ENCODE data around the gene FBXW2. TPM values are rescaled to one million over a fixed set of nuclear protein-coding genes. Genes with fewer than 3 reads are reported as not detected.
A peak's percentile ranks its signal among the peaks of the same experiment; 100 is the strongest.
"Not testable (repeated sequence)": the region's sequence is repeated elsewhere in the genome, so short reads cannot be mapped to it uniquely, and the experiment has no call there.

Gene FBXW2
- total RNA-seq, 2 experiments from 2014 or later = 90.0 to 90.9 TPM

- ChIA-PET POLR2A (no interaction called here), CTCF (no interaction called here)
- Mint-ChIP-seq H3K9me3 (ENCODE audit: insufficient read depth) (peaks cover 9% of the 10 kb centered on the region), H3K36me3 (ENCODE audit: low read depth) (peaks cover 52% of the 10 kb centered on the region), H3K4me3 (no peak overlapping the region), H3K27me3 (ENCODE audit: low read depth) (no peaks in the 10 kb centered on the region), H3K4me1 (ENCODE audit: low read depth) (no peaks in the 10 kb centered on the region), H3K27ac (no peak overlapping the region)
- no peak for DNase-seq
- ATAC-seq = no peak
Measured at GRCh38 chr9:120815075-120815474, 21.9 kb upstream of the FBXW2 start.

DNA sequence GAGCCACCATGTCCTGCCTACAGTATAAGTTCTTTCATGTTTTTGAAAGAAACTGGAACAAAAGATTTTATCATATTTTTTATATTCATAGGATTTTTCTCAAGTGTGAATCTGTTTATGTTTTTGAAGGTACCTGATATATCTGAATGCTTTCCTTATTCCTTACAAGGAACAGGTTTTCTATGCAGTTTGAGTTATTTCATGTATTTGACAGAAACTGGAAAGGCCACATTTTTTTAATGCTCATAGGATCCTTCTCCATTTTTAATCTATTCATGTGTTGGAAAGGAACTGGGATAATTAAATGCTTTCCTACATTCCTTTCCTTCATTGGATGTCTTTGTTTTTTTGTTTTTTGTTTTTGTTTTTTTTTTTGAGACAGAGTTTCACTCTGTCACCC, 15.7 kb upstream of the FBXW2 start:
- H3K36me3 Mint-ChIP-seq (ENCODE audit: low read depth) = peaks cover 44% of the 10 kb centered on the region
- CTCF ChIA-PET = no interaction called here
- no peaks in the 10 kb centered on the region for H3K27me3 Mint-ChIP-seq (ENCODE audit: low read depth)
- H3K9me3 Mint-ChIP-seq (ENCODE audit: insufficient read depth) = peaks cover 53% of the 10 kb centered on the region
- no peaks in the 10 kb centered on the region for H3K4me1 Mint-ChIP-seq (ENCODE audit: low read depth)
- ATAC-seq (no peak), DNase-seq (no peak)
- H3K4me3 Mint-ChIP-seq = no peak overlapping the region
- H3K27ac Mint-ChIP-seq = no peak overlapping the region
- POLR2A ChIA-PET = no interaction called here

- ATAC-seq (no peak), DNase-seq (no peak)
- no peak overlapping the region for H3K4me3 Mint-ChIP-seq
- ChIA-PET POLR2A (no interaction called here), CTCF (no interaction called here)
- H3K36me3 Mint-ChIP-seq (ENCODE audit: low read depth) = peaks cover 44% of the 10 kb centered on the region
- no peaks in the 10 kb centered on the region for H3K27me3 Mint-ChIP-seq (ENCODE audit: low read depth)
- no peaks in the 10 kb centered on the region for H3K4me1 Mint-ChIP-seq (ENCODE audit: low read depth)
- H3K27ac Mint-ChIP-seq = no peak overlapping the region
- peaks cover 55% of the 10 kb centered on the region for H3K9me3 Mint-ChIP-seq (ENCODE audit: insufficient read depth)
Measured at GRCh38 chr9:120807607-120808379, 14.6 kb upstream of the FBXW2 start.

DNA sequence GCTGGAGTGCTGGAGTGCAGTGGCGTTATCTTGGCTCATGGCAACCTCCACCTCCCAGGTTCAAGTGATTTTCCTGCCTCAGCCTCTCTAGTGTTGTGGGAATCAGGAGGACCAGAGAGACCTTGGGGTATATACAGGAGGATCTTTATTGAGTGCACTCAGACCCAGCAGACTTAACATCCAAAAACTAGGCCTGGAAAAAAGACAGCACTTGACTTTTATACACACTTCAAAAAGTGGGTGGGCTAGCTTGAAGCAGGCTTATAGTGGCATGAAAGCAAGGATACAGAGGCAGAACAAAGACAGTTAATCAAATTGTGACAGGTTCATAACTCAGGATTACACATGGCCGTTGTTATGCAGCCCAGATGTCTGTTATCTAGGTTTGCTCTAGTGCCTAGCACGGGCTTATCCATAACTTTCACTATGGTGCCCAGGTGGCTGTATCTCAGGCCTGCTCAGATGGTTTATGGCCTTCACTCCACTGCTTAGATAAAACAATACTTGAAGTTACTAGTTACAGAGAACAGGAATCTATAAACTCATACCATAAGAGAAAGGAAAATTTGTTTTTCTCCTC, 11.7 kb upstream of the FBXW2 start:
- DNase-seq = not testable (repeated sequence)
- H3K9me3 Mint-ChIP-seq (ENCODE audit: insufficient read depth) = peaks cover 46% of the 10 kb centered on the region

GRCh38 chr9:120801441-120801840, 8.2 kb upstream of the FBXW2 start:
- peaks cover 4% of the 10 kb centered on the region for H3K4me1 Mint-ChIP-seq (ENCODE audit: low read depth)
- DNase-seq (no peak), ATAC-seq (no peak)
- no peak overlapping the region for H3K27ac Mint-ChIP-seq
- peaks cover 14% of the 10 kb centered on the region for H3K36me3 Mint-ChIP-seq (ENCODE audit: low read depth)
- H3K9me3 Mint-ChIP-seq (ENCODE audit: insufficient read depth) = peaks cover 20% of the 10 kb centered on the region
- no peak overlapping the region for H3K4me3 Mint-ChIP-seq
- ChIA-PET CTCF (interaction anchor here (0.7 kb wide), 1 partner anchor 11 kb away, joined by 3 read pairs; no protein-coding TSS in a partner anchor), POLR2A (interaction anchor here (0.6 to 1.0 kb wide), 2 partner anchors 9 to 356 kb away, joined by 3 to 8 read pairs; partner anchors contain the start of gene FBXW2)
- H3K27me3 Mint-ChIP-seq (ENCODE audit: low read depth) = no peaks in the 10 kb centered on the region

More for the DNA sequence above, 11.7 kb upstream of the FBXW2 start:
- H3K27me3 Mint-ChIP-seq (ENCODE audit: low read depth); ATAC-seq; H3K4me1 Mint-ChIP-seq (ENCODE audit: low read depth); POLR2A ChIA-PET; H3K4me3 Mint-ChIP-seq; H3K27ac Mint-ChIP-seq: not testable (repeated sequence)
- CTCF ChIA-PET = interaction anchor here (1.0 kb wide), 1 partner anchor 12 kb away, joined by 4 read pairs; the partner anchor contains the start of gene FBXW2
- peaks cover 34% of the 10 kb centered on the region for H3K36me3 Mint-ChIP-seq (ENCODE audit: low read depth)

DNA sequence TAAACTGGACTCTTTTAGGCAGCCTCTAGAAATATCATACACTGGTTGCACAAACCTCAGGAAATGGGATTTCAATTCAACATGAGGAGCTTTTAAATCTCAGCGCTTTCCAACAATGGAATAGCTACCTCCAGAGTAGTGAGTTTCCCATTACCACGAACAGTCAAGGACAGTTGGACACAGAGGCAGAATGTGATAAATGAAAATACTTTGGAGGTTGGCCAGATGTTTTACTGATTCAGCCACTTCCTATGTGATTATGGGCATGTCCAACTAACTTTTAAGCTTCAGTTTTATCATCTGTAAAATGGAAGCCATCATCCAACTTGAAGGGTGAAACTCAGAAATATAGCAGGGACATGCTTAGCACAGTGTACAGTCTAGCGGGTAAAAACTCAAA, 2.1 kb downstream of the FBXW2 start:
- Mint-ChIP-seq H3K9me3 (ENCODE audit: insufficient read depth) (no peaks in the 10 kb centered on the region), H3K27ac (peak overlapping the region; percentile 56), H3K4me3 (peak overlapping the region; percentile 82), H3K36me3 (ENCODE audit: low read depth) (peaks cover 41% of the 10 kb centered on the region), H3K4me1 (ENCODE audit: low read depth) (peaks cover 67% of the 10 kb centered on the region), H3K27me3 (ENCODE audit: low read depth) (no peaks in the 10 kb centered on the region)
- DNase-seq (no peak), ATAC-seq (no peak)
- POLR2A ChIA-PET = interaction anchor here (1.2 to 1.5 kb wide), 2 partner anchors 11 to 85 kb away, joined by 3 to 5 read pairs; partner anchors contain the start of gene PHF19
- CTCF ChIA-PET = interaction anchor here (0.8 to 1.4 kb wide), 2 partner anchors 10 to 269 kb away, joined by 3 read pairs; no protein-coding TSS in a partner anchor

DNA sequence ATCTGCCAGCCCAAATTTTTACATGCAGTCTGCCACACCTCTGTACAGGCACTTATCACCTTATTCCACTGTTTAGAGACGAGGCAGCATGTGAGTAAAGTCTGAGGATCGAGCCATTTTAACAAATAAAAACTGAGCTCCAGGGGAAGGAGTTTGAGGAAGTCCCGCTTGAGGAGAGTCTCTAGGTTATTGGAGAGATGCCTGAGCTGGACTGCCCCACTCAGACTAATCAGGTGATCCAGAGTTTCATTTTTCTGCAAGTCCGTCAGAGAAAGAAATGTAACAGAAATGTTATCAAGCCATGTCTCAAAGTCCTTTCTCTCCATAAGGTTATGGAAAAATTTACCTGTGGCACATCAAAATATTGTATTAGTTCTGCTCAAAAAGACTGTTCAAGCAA, 5.3 kb downstream of the FBXW2 start:
- CTCF ChIA-PET = interaction anchor here (1.7 kb wide), 1 partner anchor 272 kb away, joined by 4 read pairs; no protein-coding TSS in a partner anchor
- Mint-ChIP-seq H3K4me3 (no peak overlapping the region), H3K36me3 (ENCODE audit: low read depth) (peaks cover 59% of the 10 kb centered on the region), H3K4me1 (ENCODE audit: low read depth) (peaks cover 63% of the 10 kb centered on the region), H3K27ac (peak overlapping the region; percentile 1), H3K9me3 (ENCODE audit: insufficient read depth) (no peaks in the 10 kb centered on the region), H3K27me3 (ENCODE audit: low read depth) (no peaks in the 10 kb centered on the region)
- POLR2A ChIA-PET = no interaction called here
- DNase-seq (no peak), ATAC-seq (no peak)

GRCh38 chr9:120783602-120784047, 9.6 kb downstream of the FBXW2 start:
- no peak for ATAC-seq
- Mint-ChIP-seq H3K4me3 (no peak overlapping the region), H3K36me3 (ENCODE audit: low read depth) (peaks cover 70% of the 10 kb centered on the region), H3K27ac (no peak overlapping the region), H3K4me1 (ENCODE audit: low read depth) (peaks cover 43% of the 10 kb centered on the region), H3K9me3 (ENCODE audit: insufficient read depth) (no peaks in the 10 kb centered on the region), H3K27me3 (ENCODE audit: low read depth) (no peaks in the 10 kb centered on the region)
- no peak for DNase-seq
- POLR2A ChIA-PET = interaction anchor here (1.5 kb wide), 1 partner anchor 9 kb away, joined by 3 read pairs; the partner anchor contains the start of gene FBXW2
- CTCF ChIA-PET = no interaction called here

DNA sequence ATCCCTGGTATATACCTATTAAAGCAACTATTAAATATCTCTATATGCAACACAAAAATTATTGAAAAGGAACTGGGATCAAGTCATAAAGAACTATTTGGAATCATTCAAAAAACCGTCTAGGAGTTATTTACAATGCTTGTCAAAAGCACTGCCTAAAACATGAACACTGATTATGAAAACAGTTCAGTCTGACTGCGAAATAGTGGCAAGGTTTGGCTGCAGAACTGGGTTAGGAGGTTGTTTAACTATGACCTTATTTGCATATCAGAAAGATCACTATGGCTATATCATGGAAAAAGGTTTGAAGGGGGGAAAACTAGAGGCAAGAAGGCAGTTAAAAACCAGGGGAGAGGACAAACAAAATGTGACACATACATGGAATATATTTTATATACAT, 12.0 kb downstream of the FBXW2 start:
- Mint-ChIP-seq H3K9me3 (ENCODE audit: insufficient read depth) (no peaks in the 10 kb centered on the region), H3K27me3 (ENCODE audit: low read depth) (no peaks in the 10 kb centered on the region), H3K27ac (no peak overlapping the region), H3K4me1 (ENCODE audit: low read depth) (peaks cover 25% of the 10 kb centered on the region), H3K36me3 (ENCODE audit: low read depth) (peaks cover 71% of the 10 kb centered on the region), H3K4me3 (no peak overlapping the region)
- POLR2A ChIA-PET = interaction anchor here (0.9 kb wide), 1 partner anchor 12 kb away, joined by 3 read pairs; the partner anchor contains the start of gene FBXW2
- DNase-seq (no peak), ATAC-seq (no peak)
- CTCF ChIA-PET = interaction anchor here (1.5 kb wide), 1 partner anchor 51 kb away, joined by 3 read pairs; no protein-coding TSS in a partner anchor

GRCh38 chr9:120780367-120780766, 12.8 kb downstream of the FBXW2 start:
- CTCF ChIA-PET = interaction anchor here (1.5 to 1.8 kb wide), 2 partner anchors 50 to 280 kb away, joined by 3 to 5 read pairs; no protein-coding TSS in a partner anchor
- no peak overlapping the region for H3K4me3 Mint-ChIP-seq
- DNase-seq = no peak
- no peaks in the 10 kb centered on the region for H3K27me3 Mint-ChIP-seq (ENCODE audit: low read depth)
- ATAC-seq = no peak
- no peak overlapping the region for H3K27ac Mint-ChIP-seq
- peaks cover 70% of the 10 kb centered on the region for H3K36me3 Mint-ChIP-seq (ENCODE audit: low read depth)
- POLR2A ChIA-PET = interaction anchor here (0.9 to 1.2 kb wide), 3 partner anchors 10 to 63 kb away, joined by 3 read pairs; partner anchors contain the start of gene FBXW2
- H3K4me1 Mint-ChIP-seq (ENCODE audit: low read depth) = peaks cover 20% of the 10 kb centered on the region
- H3K9me3 Mint-ChIP-seq (ENCODE audit: insufficient read depth) = no peaks in the 10 kb centered on the region

GRCh38 chr9:120779227-120779626, 14.0 kb downstream of the FBXW2 start:
- H3K4me1 Mint-ChIP-seq (ENCODE audit: low read depth) = peaks cover 17% of the 10 kb centered on the region
- peaks cover 66% of the 10 kb centered on the region for H3K36me3 Mint-ChIP-seq (ENCODE audit: low read depth)
- H3K4me3 Mint-ChIP-seq = no peak overlapping the region
- H3K27me3 Mint-ChIP-seq (ENCODE audit: low read depth) = no peaks in the 10 kb centered on the region
- ATAC-seq (no peak), DNase-seq (no peak)
- H3K27ac Mint-ChIP-seq = no peak overlapping the region
- CTCF ChIA-PET = interaction anchor here (1.8 to 2.0 kb wide), 2 partner anchors 24 to 281 kb away, joined by 5 to 6 read pairs; no protein-coding TSS in a partner anchor
- POLR2A ChIA-PET = interaction anchor here (1.0 to 1.2 kb wide), 3 partner anchors 11 to 64 kb away, joined by 3 to 4 read pairs (median 3); partner anchors contain the start of gene FBXW2
- H3K9me3 Mint-ChIP-seq (ENCODE audit: insufficient read depth) = no peaks in the 10 kb centered on the region
